T-helper 1 cell (primary cell): ENCODE data around the gene LRRIQ4.

Source experiments
- DNase-seq, 5 donors: peaks; one replicate each; pipeline ENCODE4 v3.0.0-alpha.2; 2012 to 2020

LRRIQ4 gene

DNA sequence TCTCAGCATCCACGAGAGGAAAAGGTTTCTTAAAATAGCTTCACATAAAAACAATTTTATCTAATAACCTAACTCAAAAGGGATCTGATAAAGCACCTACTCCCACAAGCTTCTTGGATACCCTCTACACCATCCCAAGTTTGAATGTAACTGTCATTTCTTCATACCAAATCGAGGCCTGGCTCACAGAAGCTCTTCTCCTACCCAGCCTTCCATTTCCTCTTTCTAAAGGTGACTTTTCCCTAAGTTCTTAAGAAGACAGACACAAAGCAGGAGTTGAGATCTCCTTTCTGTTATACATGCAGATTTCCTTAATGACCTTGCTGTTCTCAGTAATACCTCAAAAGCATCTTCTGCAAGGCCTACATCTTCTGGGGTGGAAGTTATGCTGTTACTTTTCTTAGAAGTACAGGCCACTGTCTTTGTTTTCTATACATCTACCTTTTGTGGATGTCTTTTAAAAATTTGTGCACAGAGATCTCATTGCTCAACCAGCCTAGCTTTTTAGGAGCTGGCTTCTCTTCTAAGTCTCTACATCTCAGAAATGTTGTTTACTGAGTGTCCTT, 3.4 kb upstream of the LRRIQ4 start:
- peak in 1 of 5 donors; percentile 16 for DNase-seq

- DNase-seq, result peak in 1 of 5 donors; percentile 23
Measured at GRCh38 chr3:169811631-169812331, 889 bp upstream of the LRRIQ4 start.

GRCh38 chr3:169813278-169813677, 608 bp downstream of the LRRIQ4 start:
- no peak for DNase-seq

- DNase-seq, result peak; percentile 40 to 74 (median 57)
Measured at GRCh38 chr3:169813757-169814517, 1.3 kb downstream of the LRRIQ4 start.

DNA sequence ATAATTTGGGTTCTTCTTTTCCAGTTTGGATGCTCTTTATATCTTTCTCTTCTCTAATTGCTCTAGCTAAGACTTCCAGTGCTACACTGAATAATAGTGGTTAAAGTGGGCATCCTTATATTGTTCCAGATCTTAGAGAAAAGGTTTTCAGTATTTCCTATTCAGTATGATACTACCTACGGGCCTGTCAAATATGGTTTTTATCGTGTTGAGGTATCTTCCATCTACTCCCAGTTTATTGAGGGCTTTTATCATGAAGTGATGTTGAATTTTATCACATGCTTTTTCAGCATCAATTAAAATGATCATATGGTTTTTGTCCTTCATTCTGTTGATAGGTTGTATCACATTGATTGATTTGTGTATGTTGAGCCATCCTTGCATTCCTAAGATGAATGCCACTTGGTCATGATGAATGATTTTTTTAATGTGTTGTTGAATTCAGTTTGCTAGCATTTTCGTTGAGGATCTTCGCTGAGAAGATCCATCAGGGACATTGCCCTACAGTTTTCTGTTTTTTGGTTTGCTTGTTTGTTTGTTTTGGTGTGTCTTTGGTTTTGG, 3.0 kb downstream of the LRRIQ4 start:
- no peak for DNase-seq

DNA sequence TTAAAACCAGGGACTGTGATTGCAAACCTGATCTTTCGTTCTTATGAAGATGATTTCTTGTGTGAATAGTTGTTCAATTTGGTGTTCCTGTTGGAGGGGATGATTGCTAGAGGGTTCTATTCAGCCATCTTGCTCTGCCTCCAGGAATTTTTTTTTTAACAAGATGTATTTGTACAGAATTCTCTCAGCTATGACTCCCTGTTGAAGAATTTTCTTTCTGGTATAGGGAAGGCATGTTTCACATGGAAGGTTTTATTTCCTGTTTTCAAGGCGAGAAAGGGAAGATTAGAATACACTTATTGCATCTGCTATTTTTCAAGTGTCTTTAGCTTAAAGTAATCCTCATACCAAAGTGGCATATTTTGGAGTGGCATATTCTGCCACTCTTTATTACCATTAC, 5.6 kb downstream of the LRRIQ4 start:
- no peak for DNase-seq

- DNase-seq, result no peak
Measured at GRCh38 chr3:169822091-169822490, 9.4 kb downstream of the LRRIQ4 start.

DNA sequence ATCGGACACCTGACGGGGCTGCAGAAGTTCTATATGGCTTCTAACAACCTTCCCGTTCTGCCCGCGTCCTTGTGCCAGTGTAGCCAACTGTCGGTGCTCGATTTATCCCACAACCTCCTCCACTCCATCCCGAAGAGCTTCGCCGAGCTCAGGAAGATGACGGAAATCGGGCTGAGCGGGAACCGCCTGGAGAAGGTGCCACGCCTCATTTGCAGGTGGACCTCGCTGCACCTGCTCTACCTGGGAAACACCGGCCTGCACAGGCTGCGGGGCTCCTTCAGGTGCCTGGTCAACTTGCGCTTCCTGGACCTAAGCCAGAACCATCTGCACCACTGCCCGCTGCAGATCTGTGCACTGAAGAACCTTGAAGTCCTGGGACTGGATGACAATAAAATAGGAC, 9.9 kb downstream of the LRRIQ4 start:
- DNase-seq, result no peak

- no peak for DNase-seq
Measured at GRCh38 chr3:169822983-169823382, 10.3 kb downstream of the LRRIQ4 start.

GRCh38 chr3:169825316-169825715, 12.6 kb downstream of the LRRIQ4 start:
- no peak for DNase-seq

DNA sequence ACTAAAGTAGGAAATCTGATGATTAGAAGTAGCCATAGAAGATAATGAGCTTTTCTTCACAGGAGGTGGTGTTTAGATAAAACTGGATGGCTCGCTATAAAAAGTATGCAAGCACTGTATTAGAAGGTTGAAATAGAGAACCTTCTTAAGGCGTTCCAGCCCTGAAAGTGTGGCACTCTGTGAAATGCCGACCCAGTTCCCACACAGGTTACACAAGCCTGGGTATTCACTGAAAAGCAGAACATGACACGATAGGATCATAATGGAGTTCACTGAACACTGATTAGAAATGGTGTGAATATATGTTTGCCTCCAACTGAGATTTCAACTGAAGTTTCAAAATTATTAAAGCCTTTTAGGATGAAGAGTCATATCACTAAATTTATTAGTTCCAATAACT, 15.0 kb downstream of the LRRIQ4 start:
- DNase-seq, result no peak

DNA sequence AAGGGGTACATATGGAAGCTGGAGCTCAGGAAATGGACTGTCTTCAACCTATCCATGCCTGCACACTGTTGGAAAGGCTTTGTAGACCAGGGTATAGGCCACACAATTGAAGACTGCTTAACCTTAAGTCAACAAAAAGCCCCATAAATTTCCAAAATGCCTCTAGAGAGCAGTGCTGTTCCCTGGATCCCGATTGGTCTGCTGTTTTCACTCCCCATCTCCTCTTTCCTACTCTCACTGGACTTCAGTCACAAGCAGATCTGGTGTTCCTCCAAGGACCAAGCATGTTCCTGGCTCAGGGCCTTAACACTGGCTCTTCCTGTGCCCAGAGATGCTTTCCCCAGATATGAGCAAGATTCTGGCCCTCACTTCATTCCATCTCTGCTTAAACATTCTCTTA, 22.9 kb downstream of the LRRIQ4 start:
- no peak for DNase-seq

DNA sequence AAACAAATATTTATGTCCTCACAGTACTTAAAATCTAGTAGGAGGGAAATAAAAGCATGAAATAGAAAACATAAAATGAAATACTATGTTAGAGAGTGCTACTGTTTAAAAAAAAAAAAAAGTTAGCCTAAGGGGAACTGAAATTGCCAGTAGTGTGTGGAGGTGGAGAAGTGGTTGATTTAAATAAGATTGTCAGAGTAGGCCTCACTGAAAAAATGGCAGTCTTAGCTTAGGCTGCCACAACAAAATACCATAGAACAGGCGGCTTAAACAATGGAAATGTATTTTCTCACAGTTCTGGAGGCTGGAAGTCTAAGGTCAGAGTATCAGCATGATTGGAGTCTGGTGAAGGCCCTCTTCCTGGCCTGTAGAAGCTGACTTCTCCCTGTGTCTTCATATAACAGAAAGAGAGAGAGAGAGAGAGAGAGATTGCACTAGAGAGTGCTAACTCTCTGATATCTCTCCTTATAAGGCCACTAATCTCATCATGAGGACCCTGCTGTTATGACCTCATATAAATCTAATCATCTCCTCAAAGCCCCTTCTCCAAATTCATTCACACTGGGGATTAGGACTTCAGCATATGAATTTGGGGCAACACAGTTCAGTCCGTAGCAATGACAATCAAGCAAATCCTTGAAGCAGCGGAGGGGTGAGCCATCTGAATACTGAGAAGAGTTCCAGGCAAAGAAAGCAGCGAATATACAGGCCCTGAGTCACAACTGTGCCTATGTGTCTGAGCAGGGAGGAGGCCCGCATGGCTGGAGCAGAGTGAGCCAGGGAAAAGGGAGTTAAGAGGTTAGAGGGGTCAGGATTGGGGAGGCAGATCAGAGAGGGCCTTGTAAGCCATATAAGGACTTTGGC, 23.6 kb downstream of the LRRIQ4 start:
- no peak for DNase-seq

DNA sequence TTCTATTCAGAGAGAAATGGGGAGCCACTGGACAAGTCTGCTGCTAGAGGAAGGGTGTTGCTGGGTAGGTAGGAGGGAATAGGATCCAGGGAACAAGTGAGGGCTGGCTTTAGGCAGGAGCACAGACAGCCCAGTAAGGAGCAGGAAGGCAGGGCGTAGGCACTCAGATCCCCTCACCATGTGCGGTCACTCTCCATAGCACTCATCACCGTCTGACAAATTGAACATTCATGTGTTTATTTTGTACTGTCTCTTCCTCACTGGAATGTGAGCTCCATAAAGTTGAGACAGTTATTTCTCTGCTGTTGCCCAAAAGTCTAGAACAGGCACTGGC, 24.2 kb downstream of the LRRIQ4 start:
- DNase-seq, result no peak

DNA sequence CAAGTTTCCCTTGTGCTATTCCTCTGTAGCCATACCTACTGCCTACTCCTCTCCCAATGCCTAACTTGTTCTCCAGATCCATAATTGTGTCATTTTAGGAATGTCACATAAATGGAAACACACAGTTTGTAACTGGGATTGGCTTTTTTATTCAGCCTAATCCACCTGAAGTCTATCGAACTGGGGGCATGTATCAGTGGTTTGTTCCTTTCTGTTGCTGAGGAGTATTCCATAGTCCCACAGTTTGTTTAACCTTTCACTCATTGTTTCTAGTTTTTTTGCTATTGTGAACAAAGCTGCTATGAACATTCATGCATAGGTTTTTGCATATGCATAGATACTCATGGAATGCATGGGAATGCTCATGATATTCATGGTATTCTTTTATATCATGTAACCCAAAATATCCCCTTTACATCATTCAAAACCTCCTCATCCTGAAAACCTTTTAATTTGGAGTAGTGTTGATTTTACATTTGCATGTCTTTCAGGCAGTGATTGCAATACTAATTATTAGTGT, 25.9 kb downstream of the LRRIQ4 start:
- no peak for DNase-seq

DNA sequence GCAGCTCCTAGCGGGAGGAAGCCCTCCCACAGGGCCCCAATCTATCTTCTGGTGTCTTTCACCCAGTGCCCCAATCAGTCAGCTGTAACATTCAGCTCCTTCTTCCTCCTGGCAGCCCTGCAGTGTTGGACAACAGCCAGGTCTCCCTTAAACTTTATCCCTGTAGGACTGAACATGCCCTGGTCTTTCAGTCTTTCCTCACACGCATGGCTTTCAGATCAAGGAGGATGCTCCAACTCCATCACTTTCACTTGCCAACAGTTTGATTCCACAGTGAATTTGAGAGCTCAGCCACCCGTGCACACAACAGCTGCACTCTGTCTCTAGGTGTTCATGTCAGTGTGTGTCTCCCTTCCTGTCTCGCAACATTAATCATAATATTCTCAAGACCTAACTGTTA, 28.5 kb downstream of the LRRIQ4 start:
- DNase-seq, result no peak

GRCh38 chr3:169842960-169843359, 30.3 kb downstream of the LRRIQ4 start:
- DNase-seq, result no peak

DNA sequence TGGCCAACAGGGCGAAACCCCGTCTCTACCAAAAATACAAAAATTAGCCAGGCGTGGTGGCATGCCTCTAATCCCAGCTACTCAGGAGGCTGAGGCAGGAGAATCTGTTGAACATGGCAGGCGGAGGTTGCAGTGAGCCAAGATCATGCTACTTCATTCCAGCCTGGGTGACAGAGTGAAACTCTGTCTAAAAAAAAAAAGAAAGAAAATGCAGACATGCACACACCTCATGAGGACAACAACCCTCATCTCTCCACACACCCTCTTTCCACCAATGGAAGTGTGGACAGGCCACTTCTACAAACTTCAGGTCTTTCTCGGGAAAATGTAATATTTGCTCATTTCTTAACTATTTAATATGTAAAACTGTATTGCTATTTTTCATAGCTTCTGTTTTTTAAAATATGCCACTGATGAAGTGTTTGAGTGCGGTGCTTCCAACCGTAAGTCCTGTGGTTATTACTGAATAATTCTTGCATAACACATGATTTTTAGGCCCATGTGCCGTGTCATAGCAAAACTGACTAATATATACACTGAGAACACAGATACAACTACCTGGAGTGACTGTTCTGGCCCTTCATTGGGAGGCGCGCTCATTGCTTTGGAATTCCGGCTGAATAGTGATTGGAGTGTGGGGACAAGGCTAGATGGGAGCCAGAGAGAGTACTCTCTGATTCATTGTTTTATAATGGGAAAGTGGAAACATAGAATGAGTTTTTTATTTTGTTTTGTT, 34.0 kb downstream of the LRRIQ4 start:
- no peak for DNase-seq

DNA sequence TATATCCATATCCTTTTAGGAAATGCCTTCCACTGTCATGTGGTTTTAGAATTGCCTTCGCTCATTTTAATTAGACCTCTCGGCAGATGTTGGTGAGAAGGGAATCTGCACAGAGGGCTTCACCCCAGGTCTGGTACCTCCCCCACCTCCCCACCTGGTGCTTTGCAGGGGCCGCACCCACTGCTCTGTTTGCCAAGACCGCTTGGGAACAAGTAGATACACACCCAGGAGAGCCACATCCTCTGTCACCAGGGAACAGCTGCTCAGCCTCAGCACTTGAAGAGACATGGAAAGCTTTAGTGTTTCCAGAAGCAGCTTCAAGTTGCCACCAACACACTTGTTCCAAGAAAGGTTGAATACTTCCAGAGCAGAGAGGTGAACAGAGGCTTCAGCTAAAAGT, 35.2 kb downstream of the LRRIQ4 start:
- DNase-seq, result no peak

DNA sequence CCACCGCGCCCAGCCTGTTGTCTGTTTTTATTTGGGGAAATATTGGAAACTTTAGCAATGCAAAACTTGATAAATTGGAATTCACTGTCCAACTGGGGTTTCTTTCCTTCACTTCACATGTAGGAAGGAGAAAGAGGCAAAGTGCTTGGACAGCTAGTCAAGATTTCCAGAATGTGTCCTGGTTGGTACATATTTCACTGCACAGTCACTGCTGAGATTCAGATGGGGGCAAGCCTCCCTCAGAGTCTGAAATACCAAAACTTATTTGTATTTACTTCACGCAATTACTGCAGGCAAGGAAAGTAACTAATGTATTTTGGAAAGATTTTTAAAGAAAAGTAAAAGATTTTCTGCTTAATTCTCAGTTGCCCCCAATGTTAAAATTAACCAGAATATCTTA, 36.1 kb downstream of the LRRIQ4 start:
- no peak for DNase-seq

GRCh38 chr3:169850618-169851017, 37.9 kb downstream of the LRRIQ4 start:
- no peak for DNase-seq

DNA sequence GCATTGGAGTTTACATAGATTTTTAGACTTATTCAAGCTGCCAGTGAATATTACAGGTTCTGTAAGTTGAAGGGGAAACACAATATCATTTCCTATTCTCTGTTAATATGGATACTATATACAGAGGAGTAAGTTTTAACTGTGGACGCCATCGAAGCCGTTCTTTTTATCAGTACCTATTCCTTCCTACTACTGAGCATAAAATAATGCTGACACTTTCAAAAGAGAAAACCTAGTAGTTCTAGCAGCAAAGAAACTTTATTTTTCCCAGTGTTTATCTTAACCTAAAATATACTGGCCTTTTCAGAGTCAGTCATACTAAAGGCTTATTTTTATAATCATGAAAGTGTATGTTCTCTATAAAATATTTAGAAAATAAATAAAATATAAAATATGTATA, 42.8 kb downstream of the LRRIQ4 start:
- DNase-seq, result no peak
